ENCODE data around the gene CLEC9A.
A peak's percentile ranks its signal among the peaks of the same experiment; 100 is the strongest.

- TF ChIP-seq CTCF (IDR thresholded peaks at IDR 0.05) = peak in 2 of 3 donors; percentile 13 to 55
- no peak for TF ChIP-seq EP300 (IDR thresholded peaks at IDR 0.05)
These were observed 3.5 kb downstream of the CLEC9A start for GRCh38 chr12:10033783-10034545.
